ENCODE results near the gene RACK1.
A peak's percentile ranks its signal among the peaks of the same experiment; 100 is the strongest.
"Not testable (repeated sequence)": the region's sequence is repeated elsewhere in the genome, so short reads cannot be mapped to it uniquely, and the experiment has no call there.

Gene RACK1

GRCh38 chr5:181209006-181209405 lies 34.7 kb downstream of the RACK1 start:
- peaks cover 26% of the 10 kb centered on the region for H3K27me3 ChIP-seq (ENCODE audit: control insufficient read depth, insufficient read depth, low read length)
- H3K9me3 ChIP-seq (ENCODE audit: control insufficient read depth, insufficient read depth, low read length); H3K9ac ChIP-seq (ENCODE audit: low read depth, low read length); H3K4me1 ChIP-seq (ENCODE audit: control insufficient read depth, insufficient read depth, low read length); H3K36me3 ChIP-seq (ENCODE audit: control insufficient read depth, insufficient read depth, low read length); H3K27ac ChIP-seq (ENCODE audit: low read depth, low read length); H3K4me3 ChIP-seq (ENCODE audit: low read depth, low read length): not testable (repeated sequence)

DNA sequence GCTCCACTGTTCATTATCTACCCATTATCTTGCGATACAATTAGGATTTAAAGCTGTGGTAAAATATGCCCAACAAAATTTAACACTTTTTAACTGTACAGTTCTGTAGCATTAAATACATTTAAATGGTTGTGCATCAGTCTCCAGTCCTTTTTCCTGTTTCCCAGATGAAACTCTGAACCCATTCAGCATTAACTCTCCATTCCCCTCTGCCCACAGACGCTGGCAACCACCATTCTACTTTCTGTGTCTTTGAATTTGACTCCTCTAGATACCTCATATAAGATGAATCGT lies 35.8 kb downstream of the RACK1 start:
- H3K36me3 ChIP-seq (ENCODE audit: control insufficient read depth, insufficient read depth, low read length), result no peaks in the 10 kb centered on the region
- no peak overlapping the region for H3K4me3 ChIP-seq (ENCODE audit: low read depth, low read length)
- no peaks in the 10 kb centered on the region for H3K4me1 ChIP-seq (ENCODE audit: control insufficient read depth, insufficient read depth, low read length)
- H3K9ac ChIP-seq (ENCODE audit: low read depth, low read length), result no peak overlapping the region
- H3K27me3 ChIP-seq (ENCODE audit: control insufficient read depth, insufficient read depth, low read length), result peaks cover 37% of the 10 kb centered on the region
- H3K27ac ChIP-seq (ENCODE audit: low read depth, low read length), result no peak overlapping the region
- no peaks in the 10 kb centered on the region for H3K9me3 ChIP-seq (ENCODE audit: control insufficient read depth, insufficient read depth, low read length)

- peak overlapping the region; percentile 97 for H3K4me3 ChIP-seq (ENCODE audit: low read depth, low read length)
- H3K9ac ChIP-seq (ENCODE audit: low read depth, low read length), result peak overlapping the region; percentile 43
- no peaks in the 10 kb centered on the region for H3K9me3 ChIP-seq (ENCODE audit: control insufficient read depth, insufficient read depth, low read length)
- peak overlapping the region; percentile 35 for H3K27ac ChIP-seq (ENCODE audit: low read depth, low read length)
- peaks cover 40% of the 10 kb centered on the region for H3K27me3 ChIP-seq (ENCODE audit: control insufficient read depth, insufficient read depth, low read length)
- no peaks in the 10 kb centered on the region for H3K36me3 ChIP-seq (ENCODE audit: control insufficient read depth, insufficient read depth, low read length)
- no peaks in the 10 kb centered on the region for H3K4me1 ChIP-seq (ENCODE audit: control insufficient read depth, insufficient read depth, low read length)
Observed at GRCh38 chr5:181207214-181207959, 36.3 kb downstream of the RACK1 start.

- Histone ChIP-seq H3K9me3 (ENCODE audit: control insufficient read depth, insufficient read depth, low read length) (no peaks in the 10 kb centered on the region), H3K27ac (ENCODE audit: low read depth, low read length) (no peak overlapping the region), H3K4me1 (ENCODE audit: control insufficient read depth, insufficient read depth, low read length) (peaks cover under 1% of the 10 kb centered on the region; the same call in 1 of the 2 replicates), H3K36me3 (ENCODE audit: control insufficient read depth, insufficient read depth, low read length) (no peaks in the 10 kb centered on the region), H3K4me3 (ENCODE audit: low read depth, low read length) (peak overlapping the region; percentile 97), H3K9ac (ENCODE audit: low read depth, low read length) (no peak overlapping the region), H3K27me3 (ENCODE audit: control insufficient read depth, insufficient read depth, low read length) (peaks cover 52% of the 10 kb centered on the region)
Observed at GRCh38 chr5:181205761-181206649, 37.7 kb downstream of the RACK1 start.

- no peaks in the 10 kb centered on the region for H3K36me3 ChIP-seq (ENCODE audit: control insufficient read depth, insufficient read depth, low read length)
- H3K27me3 ChIP-seq (ENCODE audit: control insufficient read depth, insufficient read depth, low read length), result peaks cover 61% of the 10 kb centered on the region
- H3K9ac ChIP-seq (ENCODE audit: low read depth, low read length), result no peak within 1 kb of the TSS
- peaks cover 8% of the 10 kb centered on the region for H3K4me1 ChIP-seq (ENCODE audit: control insufficient read depth, insufficient read depth, low read length)
- no peak within 1 kb of the TSS for H3K27ac ChIP-seq (ENCODE audit: low read depth, low read length)
- no peaks in the 10 kb centered on the region for H3K9me3 ChIP-seq (ENCODE audit: control insufficient read depth, insufficient read depth, low read length)
- H3K4me3 ChIP-seq (ENCODE audit: low read depth, low read length), result peak within 1 kb of the TSS; percentile 97
Observed at GRCh38 chr5:181204826-181205760, 38.6 kb downstream of the RACK1 start, which contains the start of gene TRIM7. TSS of gene TRIM7 (minus strand) at chr5:181205196. CDS start at chr5:181205110, 86 bp downstream.

DNA sequence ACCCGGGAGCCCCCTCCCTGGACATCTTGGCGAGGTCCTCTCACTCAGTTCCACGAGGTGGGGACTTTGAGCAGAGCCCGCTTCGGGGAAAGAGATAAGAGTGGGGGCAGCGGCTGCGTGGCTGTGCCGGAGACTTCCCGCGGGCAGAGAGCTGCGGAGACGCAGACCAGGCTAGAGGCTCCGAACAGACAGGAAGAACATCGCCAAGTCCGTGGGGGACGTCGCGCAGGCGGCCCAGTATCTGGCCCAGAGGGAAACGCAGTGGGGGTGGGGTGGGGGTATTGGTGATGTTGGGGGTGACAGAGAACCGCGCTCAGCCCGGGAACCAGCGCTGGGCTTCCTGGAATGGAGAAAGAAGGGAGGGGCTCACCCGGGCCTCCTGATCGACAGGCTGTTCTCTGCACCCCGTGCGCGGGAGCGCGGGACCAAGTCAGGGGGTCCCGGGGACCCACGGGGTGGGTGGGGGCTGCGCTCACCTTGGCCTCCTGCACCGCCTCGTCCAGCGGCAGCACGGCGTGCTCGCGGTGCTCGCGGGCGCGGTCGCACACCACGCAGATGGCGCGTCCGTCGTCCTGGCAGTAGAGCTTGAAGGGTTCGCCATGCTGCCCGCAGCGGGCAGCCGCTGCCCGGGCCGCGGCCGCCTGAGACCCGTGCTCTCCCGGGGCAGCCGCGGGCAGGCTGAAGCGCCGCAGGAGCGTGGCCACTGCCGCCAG lies 39.4 kb downstream of the RACK1 start:
- Histone ChIP-seq H3K4me1 (ENCODE audit: control insufficient read depth, insufficient read depth, low read length) (peaks cover 16% of the 10 kb centered on the region), H3K27me3 (ENCODE audit: control insufficient read depth, insufficient read depth, low read length) (peaks cover 69% of the 10 kb centered on the region), H3K9me3 (ENCODE audit: control insufficient read depth, insufficient read depth, low read length) (no peaks in the 10 kb centered on the region), H3K4me3 (ENCODE audit: low read depth, low read length) (peak overlapping the region; percentile 97), H3K36me3 (ENCODE audit: control insufficient read depth, insufficient read depth, low read length) (no peaks in the 10 kb centered on the region), H3K9ac (ENCODE audit: low read depth, low read length) (no peak overlapping the region), H3K27ac (ENCODE audit: low read depth, low read length) (no peak overlapping the region)

GRCh38 chr5:181203777-181204112 lies 40.0 kb downstream of the RACK1 start:
- Histone ChIP-seq H3K4me3 (ENCODE audit: low read depth, low read length) (peak overlapping the region; percentile 97), H3K9me3 (ENCODE audit: control insufficient read depth, insufficient read depth, low read length) (no peaks in the 10 kb centered on the region), H3K27me3 (ENCODE audit: control insufficient read depth, insufficient read depth, low read length) (peaks cover 72% of the 10 kb centered on the region), H3K9ac (ENCODE audit: low read depth, low read length) (no peak overlapping the region), H3K36me3 (ENCODE audit: control insufficient read depth, insufficient read depth, low read length) (no peaks in the 10 kb centered on the region), H3K27ac (ENCODE audit: low read depth, low read length) (no peak overlapping the region), H3K4me1 (ENCODE audit: control insufficient read depth, insufficient read depth, low read length) (peaks cover 21% of the 10 kb centered on the region)

GRCh38 chr5:181203093-181203711 lies 40.5 kb downstream of the RACK1 start:
- Histone ChIP-seq H3K27ac (ENCODE audit: low read depth, low read length) (no peak overlapping the region), H3K9ac (ENCODE audit: low read depth, low read length) (no peak overlapping the region), H3K27me3 (ENCODE audit: control insufficient read depth, insufficient read depth, low read length) (peaks cover 74% of the 10 kb centered on the region), H3K9me3 (ENCODE audit: control insufficient read depth, insufficient read depth, low read length) (no peaks in the 10 kb centered on the region), H3K36me3 (ENCODE audit: control insufficient read depth, insufficient read depth, low read length) (no peaks in the 10 kb centered on the region), H3K4me1 (ENCODE audit: control insufficient read depth, insufficient read depth, low read length) (peaks cover 27% of the 10 kb centered on the region), H3K4me3 (ENCODE audit: low read depth, low read length) (peak overlapping the region; percentile 97; the same call in 1 of the 2 replicates)

DNA sequence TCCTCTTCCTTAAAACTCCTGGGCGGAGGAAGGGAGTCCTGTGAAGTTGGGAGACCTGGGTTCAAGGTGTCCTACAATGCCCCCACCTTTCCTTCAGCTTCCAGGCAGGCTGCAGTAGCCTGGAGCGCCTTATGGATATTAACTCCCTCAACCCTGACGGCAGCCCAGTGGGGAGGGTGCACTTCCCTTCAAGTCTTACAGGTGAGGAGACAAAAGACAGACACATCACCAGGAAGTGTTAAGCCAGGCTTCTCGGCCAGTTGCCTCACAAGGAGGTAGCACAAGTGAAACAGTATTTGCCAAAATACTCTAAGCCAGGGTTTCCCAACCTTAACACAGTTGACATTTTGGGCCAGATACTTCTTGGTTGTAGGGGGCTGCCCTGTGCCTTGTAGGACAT lies 42.9 kb downstream of the RACK1 start:
- H3K27ac ChIP-seq (ENCODE audit: low read depth, low read length), result no peak overlapping the region
- H3K9me3 ChIP-seq (ENCODE audit: control insufficient read depth, insufficient read depth, low read length), result no peaks in the 10 kb centered on the region
- H3K4me3 ChIP-seq (ENCODE audit: low read depth, low read length), result no peak overlapping the region
- H3K4me1 ChIP-seq (ENCODE audit: control insufficient read depth, insufficient read depth, low read length), result peaks cover 38% of the 10 kb centered on the region
- no peaks in the 10 kb centered on the region for H3K36me3 ChIP-seq (ENCODE audit: control insufficient read depth, insufficient read depth, low read length)
- peaks cover 67% of the 10 kb centered on the region for H3K27me3 ChIP-seq (ENCODE audit: control insufficient read depth, insufficient read depth, low read length)
- H3K9ac ChIP-seq (ENCODE audit: low read depth, low read length), result no peak overlapping the region
